ENCODE data around the gene KIRREL2. TPM values are rescaled to one million over a fixed set of nuclear protein-coding genes. Genes with fewer than 3 reads are reported as not detected.
"Not testable (repeated sequence)": the region's sequence is repeated elsewhere in the genome, so short reads cannot be mapped to it uniquely, and the experiment has no call there.

The KIRREL2 gene
- total RNA-seq (2014; rRNA removed; shearing (Covaris generic); ENCODE audit: low replicate concordance): 0.15 and 0.43 TPM in 2 replicates

GRCh38 chr19:35856546-35857149, at the start of gene KIRREL2:
TSS of gene KIRREL2 (plus strand) at chr19:35856911. CDS start at chr19:35857120, 209 bp downstream.
- H3K27me3 ChIP-seq: peaks cover 5% of the 10 kb centered on the region

GRCh38 chr19:35807633-35808032, 49.1 kb upstream of the KIRREL2 start:
- Histone ChIP-seq H3K9me3 (no peaks in the 10 kb centered on the region), H3K4me3 (no peak overlapping the region), H3K36me3 (no peaks in the 10 kb centered on the region), H3K27me3 (peaks cover 21% of the 10 kb centered on the region)
- no peak for DNase-seq

More at GRCh38 chr19:35856546-35857149, at the start of gene KIRREL2:
- Histone ChIP-seq H3K36me3 (no peaks in the 10 kb centered on the region), H3K4me3 (peak within 1 kb of the TSS; percentile 36), H3K9me3 (no peaks in the 10 kb centered on the region)
- no peak for DNase-seq

- H3K36me3 ChIP-seq: no peaks in the 10 kb centered on the region
- H3K4me3 ChIP-seq: no peak overlapping the region
- H3K27me3 ChIP-seq: peaks cover 17% of the 10 kb centered on the region
- no peak for DNase-seq
- H3K9me3 ChIP-seq: no peaks in the 10 kb centered on the region
Observed at GRCh38 chr19:35811317-35812219, 45.1 kb upstream of the KIRREL2 start.

DNA sequence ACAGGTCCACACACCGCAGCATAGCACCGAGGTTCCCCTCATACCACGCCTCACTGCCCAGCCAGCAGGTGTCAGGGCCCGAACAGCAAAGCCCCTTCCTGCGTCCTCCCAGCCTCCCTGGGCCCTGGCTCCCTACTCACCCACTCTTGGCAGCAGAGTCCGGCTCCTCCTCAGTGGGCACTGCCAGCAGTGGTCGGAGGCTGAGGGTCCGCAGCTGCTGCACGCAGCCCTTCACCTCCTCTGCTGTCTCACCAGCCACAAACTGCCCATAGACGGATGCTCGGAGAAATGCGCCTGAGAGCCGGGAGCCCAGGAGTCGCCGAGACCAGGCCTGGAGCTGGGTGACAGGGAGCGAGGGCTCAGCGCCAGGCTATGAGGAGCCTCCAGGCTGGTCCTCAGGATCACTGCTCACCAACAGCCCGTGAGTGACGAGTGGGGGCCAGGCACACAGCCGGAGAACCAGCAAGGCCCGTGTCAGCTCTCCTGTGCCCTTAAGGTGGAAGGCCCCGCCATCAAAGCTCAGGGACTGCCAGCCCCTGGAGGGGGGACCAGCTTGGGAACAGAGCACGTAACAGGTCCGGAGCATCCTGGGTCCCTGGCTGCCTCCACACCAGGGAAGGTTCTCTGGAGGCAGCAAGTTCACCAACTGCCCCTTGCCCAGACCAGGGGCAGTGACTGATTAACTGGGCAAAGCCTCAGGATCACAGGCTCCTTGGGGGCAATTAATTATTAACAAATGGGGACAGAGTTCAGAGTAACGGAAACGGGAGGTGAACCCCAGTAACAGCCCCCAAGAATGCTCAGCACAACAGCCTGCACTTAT, 44.3 kb upstream of the KIRREL2 start, which contains the start of gene PRODH2:
Gene PRODH2, minus strand, starts transcription at position 626 of the 823 bp plus-strand sequence. Its CDS starts 40 bp downstream, at position 586.
- Histone ChIP-seq H3K36me3 (no peaks in the 10 kb centered on the region), H3K27me3 (peaks cover 17% of the 10 kb centered on the region), H3K4me3 (no peak within 1 kb of the TSS), H3K9me3 (no peaks in the 10 kb centered on the region)
- no peak for DNase-seq

DNA sequence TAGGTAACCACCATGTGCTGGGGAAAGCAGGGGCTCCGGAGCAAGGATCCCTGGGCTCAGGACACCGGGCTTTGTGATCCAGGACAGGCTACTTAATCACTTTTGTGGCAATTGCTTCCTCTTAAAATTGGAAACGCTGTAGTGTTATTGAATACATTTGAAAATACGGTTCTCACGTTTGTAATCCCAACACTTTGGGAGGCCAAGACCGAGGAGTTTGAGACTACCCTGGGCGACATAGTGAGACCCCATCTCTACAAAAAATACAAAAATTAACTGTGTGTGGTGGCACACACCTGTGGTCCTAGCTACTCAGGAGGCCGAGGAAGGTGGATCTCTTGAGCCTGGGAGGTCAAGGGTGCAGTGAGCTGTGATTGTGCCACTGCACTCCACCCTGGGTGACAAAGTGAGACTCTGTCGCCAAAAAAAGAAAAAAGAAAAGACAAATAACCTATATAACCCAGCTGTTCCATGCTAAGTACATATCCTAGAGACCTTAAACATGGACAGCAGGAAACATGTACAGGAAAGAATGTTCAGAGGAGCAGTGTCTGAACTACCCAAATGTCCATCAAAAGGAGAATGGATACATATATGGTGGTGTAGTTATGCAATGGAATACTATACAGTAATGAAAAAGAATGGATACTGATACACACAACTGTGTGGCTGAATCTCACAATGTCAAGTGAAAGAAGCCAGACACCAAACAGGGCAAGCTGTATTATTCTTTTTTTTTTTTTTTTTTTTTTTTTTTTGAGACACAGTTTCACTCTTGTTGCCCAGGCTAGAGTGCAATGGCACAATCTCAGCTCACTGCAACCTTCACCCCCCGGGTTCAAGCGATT, 43.4 kb upstream of the KIRREL2 start:
- Histone ChIP-seq H3K27me3 (peaks cover 13% of the 10 kb centered on the region), H3K36me3 (no peaks in the 10 kb centered on the region), H3K9me3 (no peaks in the 10 kb centered on the region), H3K4me3 (no peak overlapping the region)
- DNase-seq: no peak

- no peak for DNase-seq
- no peaks in the 10 kb centered on the region for H3K9me3 ChIP-seq
Observed at GRCh38 chr19:35816262-35816661, 40.4 kb upstream of the KIRREL2 start.

GRCh38 chr19:35816846-35817245, 39.9 kb upstream of the KIRREL2 start:
- H3K27me3 ChIP-seq: peaks cover 26% of the 10 kb centered on the region
- no peaks in the 10 kb centered on the region for H3K36me3 ChIP-seq
- no peak for DNase-seq
- no peaks in the 10 kb centered on the region for H3K9me3 ChIP-seq
- no peak overlapping the region for H3K4me3 ChIP-seq

More at GRCh38 chr19:35816262-35816661, 40.4 kb upstream of the KIRREL2 start:
- Histone ChIP-seq H3K4me3 (no peak overlapping the region), H3K36me3 (no peaks in the 10 kb centered on the region), H3K27me3 (peaks cover 25% of the 10 kb centered on the region)

- H3K36me3 ChIP-seq: no peaks in the 10 kb centered on the region
- no peaks in the 10 kb centered on the region for H3K9me3 ChIP-seq
- no peak overlapping the region for H3K4me3 ChIP-seq
- H3K27me3 ChIP-seq: peaks cover 33% of the 10 kb centered on the region
- no peak for DNase-seq
Observed at GRCh38 chr19:35818445-35818844, 38.3 kb upstream of the KIRREL2 start.

DNA sequence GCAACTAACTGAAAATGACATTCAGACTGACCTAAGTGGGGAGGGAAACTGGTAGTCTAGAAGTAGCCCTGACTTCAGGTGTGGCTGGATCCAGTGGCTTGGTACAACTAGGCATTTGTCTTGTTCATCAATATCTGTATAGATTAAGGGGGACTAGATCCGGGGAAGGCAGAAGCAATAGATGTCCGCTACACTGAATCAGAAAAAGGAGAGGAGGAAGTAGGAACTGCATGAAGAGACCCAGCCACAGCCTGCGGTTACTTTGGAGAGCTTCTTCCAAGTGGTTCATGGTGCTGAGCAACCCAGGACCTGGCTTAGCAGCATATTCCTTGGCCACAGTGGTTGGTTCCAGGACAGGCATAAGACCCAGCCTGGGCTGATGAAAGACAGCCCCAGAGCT, 34.1 kb upstream of the KIRREL2 start:
- H3K27me3 ChIP-seq: peaks cover 46% of the 10 kb centered on the region
- no peak for DNase-seq
- no peaks in the 10 kb centered on the region for H3K36me3 ChIP-seq
- no peak overlapping the region for H3K4me3 ChIP-seq
- H3K9me3 ChIP-seq: no peaks in the 10 kb centered on the region

- H3K4me3 ChIP-seq: no peak overlapping the region
- H3K36me3 ChIP-seq: no peaks in the 10 kb centered on the region
- no peaks in the 10 kb centered on the region for H3K9me3 ChIP-seq
- no peak for DNase-seq
- peaks cover 47% of the 10 kb centered on the region for H3K27me3 ChIP-seq
Observed at GRCh38 chr19:35824150-35824549, 32.6 kb upstream of the KIRREL2 start.

GRCh38 chr19:35828692-35829301, 27.9 kb upstream of the KIRREL2 start:
- peak; percentile 60 for DNase-seq
- Histone ChIP-seq H3K27me3 (peaks cover 40% of the 10 kb centered on the region), H3K4me3 (no peak overlapping the region), H3K9me3 (no peaks in the 10 kb centered on the region), H3K36me3 (no peaks in the 10 kb centered on the region)

- DNase-seq: no peak
- H3K4me3 ChIP-seq: no peak overlapping the region
- no peaks in the 10 kb centered on the region for H3K9me3 ChIP-seq
- H3K36me3 ChIP-seq: no peaks in the 10 kb centered on the region
- H3K27me3 ChIP-seq: peaks cover 47% of the 10 kb centered on the region
Observed at GRCh38 chr19:35830986-35831385, 25.7 kb upstream of the KIRREL2 start.

DNA sequence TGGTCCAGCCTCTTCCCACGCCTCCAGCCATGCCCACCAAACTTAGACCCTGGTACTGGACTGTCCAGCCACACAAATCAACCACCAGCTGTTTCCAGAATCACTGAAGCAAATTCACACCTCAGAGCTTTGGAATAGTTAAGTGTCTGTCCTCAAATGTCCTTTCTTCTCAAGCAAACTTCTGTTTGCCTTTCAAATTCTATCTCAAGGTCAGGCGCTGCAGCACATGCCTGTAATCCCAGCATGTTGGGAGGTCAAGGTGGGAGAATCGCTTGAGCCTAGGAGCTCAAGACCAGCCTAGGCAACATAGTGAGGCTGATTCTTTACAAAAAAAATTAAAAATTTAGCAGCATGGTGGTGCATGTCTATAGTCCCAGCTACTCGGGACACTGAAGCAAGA, 24.7 kb upstream of the KIRREL2 start:
- no peak overlapping the region for H3K4me3 ChIP-seq
- DNase-seq: no peak
- peaks cover 47% of the 10 kb centered on the region for H3K27me3 ChIP-seq
- no peaks in the 10 kb centered on the region for H3K9me3 ChIP-seq
- H3K36me3 ChIP-seq: no peaks in the 10 kb centered on the region

- H3K36me3 ChIP-seq: no peaks in the 10 kb centered on the region
- no peak overlapping the region for H3K4me3 ChIP-seq
- 0 out of 2 replicates have a peak, but pooled peaks cover 7% of the 10 kb centered on the region for H3K9me3 ChIP-seq
- peaks cover 47% of the 10 kb centered on the region for H3K27me3 ChIP-seq
- DNase-seq: no peak
Observed at GRCh38 chr19:35833972-35834371, 22.7 kb upstream of the KIRREL2 start.

DNA sequence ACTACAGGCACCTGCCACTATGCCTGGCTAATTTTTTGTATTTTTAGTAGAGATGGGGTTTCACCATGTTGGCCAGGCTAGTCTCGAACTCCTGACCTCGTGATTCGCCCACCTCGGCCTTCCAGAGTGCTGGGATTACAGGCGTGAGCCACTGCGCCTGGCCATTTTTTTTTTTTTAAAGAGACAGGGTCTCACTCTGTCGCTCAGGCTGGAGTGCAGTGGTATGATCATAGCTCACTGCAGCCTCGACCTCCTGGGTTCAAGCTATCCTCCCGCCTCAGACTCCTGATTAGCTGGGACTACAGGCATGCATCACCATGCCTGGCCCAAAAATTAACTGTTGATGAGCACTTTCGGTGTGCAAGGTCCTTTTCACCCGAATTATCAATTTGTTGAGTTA, 20.6 kb upstream of the KIRREL2 start:
- H3K36me3 ChIP-seq, H3K4me3 ChIP-seq, DNase-seq: not testable (repeated sequence)
- Histone ChIP-seq H3K27me3 (peaks cover 44% of the 10 kb centered on the region), H3K9me3 (peaks cover 10% of the 10 kb centered on the region; the same call in 1 of the 2 replicates)
